Lower leg skin (tissue), 3 donors: ENCODE measurements around the gene ZNF385B.

ENCODE experiments used
- CTCF ChIP-seq, 3 donors: fragments of 450-650 bp; IDR thresholded peaks; one replicate each; pipeline ENCODE4 v1.5.1; 2016; ENCODE audit warnings: antibody characterized with exemption in 3 of 3, mild to moderate bottlenecking in 3 of 3, moderate library complexity in 2 of 3
- POLR2A ChIP-seq, 2 donors: fragments of 450-650 bp; IDR thresholded peaks; one replicate each; pipeline ENCODE4 v1.6.1; 2016 to 2017; ENCODE audit warnings: antibody characterized with exemption in 2 of 2, mild to moderate bottlenecking in 1 of 2, moderate library complexity in 1 of 2

GRCh38 chr2:179443180-179443579 is 418.2 kb downstream of the ZNF385B start:
- TF ChIP-seq CTCF (IDR thresholded peaks at IDR 0.05) (no peak), POLR2A (IDR thresholded peaks at IDR 0.05) (no peak)
